NCI-H128 (cell line): ENCODE data around the gene GBX1.

Source experiments
- DNase-seq: peaks from one replicate; lab custom pipeline; 2025; ENCODE audit not compliant: unreplicated experiment; lab: John Stamatoyannopoulos, UW

GBX1 gene

GRCh38 chr7:151129117-151129959, 38.2 kb downstream of the GBX1 start:
- no peak for DNase-seq

GRCh38 chr7:151128716-151129115, 38.8 kb downstream of the GBX1 start:
- DNase-seq = no peak

GRCh38 chr7:151128144-151128543, 39.4 kb downstream of the GBX1 start:
- DNase-seq = no peak

- DNase-seq = no peak
Observed at GRCh38 chr7:151126491-151127137, 40.9 kb downstream of the GBX1 start.

GRCh38 chr7:151125846-151126481, 41.5 kb downstream of the GBX1 start:
- no peak for DNase-seq

GRCh38 chr7:151125470-151125845, 42.0 kb downstream of the GBX1 start:
- no peak for DNase-seq

GRCh38 chr7:151124899-151125399, 42.5 kb downstream of the GBX1 start:
- no peak for DNase-seq

- no peak for DNase-seq
Observed at GRCh38 chr7:151124481-151124880, 43.0 kb downstream of the GBX1 start.

GRCh38 chr7:151123822-151124464, 43.6 kb downstream of the GBX1 start:
- peak; percentile 35 for DNase-seq

- no peak for DNase-seq
Observed at GRCh38 chr7:151123158-151123821, 44.2 kb downstream of the GBX1 start.

GRCh38 chr7:151122796-151123157, 44.7 kb downstream of the GBX1 start:
- DNase-seq = no peak

GRCh38 chr7:151122276-151122675, 45.2 kb downstream of the GBX1 start:
- no peak for DNase-seq

GRCh38 chr7:151121380-151122170, 45.9 kb downstream of the GBX1 start:
- no peak for DNase-seq

- no peak for DNase-seq
Observed at GRCh38 chr7:151120896-151121295, 46.6 kb downstream of the GBX1 start.

GRCh38 chr7:151119902-151120301, 47.6 kb downstream of the GBX1 start:
- DNase-seq = no peak

- DNase-seq = no peak
Observed at GRCh38 chr7:151119055-151119415, 48.5 kb downstream of the GBX1 start.

- DNase-seq = no peak
Observed at GRCh38 chr7:151118108-151119054, 49.1 kb downstream of the GBX1 start.

- no peak for DNase-seq
Observed at GRCh38 chr7:151117565-151117964, 49.9 kb downstream of the GBX1 start.
